Kidney (tissue), 14 donors: ENCODE results near the gene CDKN3. TPM values are rescaled to one million over a fixed set of nuclear protein-coding genes. Genes with fewer than 3 reads are reported as not detected.

ENCODE experiments used
- DNase-seq, 5 donors: peaks; one replicate each; pipeline ENCODE4 v3.0.0-alpha.2; 2013 to 2020
- FAIRE-seq: peaks from 2 replicates; lab custom pipeline; 2012; peaks lifted over from hg19 to GRCh38; lab: Jason Lieb, UNC
- H3K27ac ChIP-seq, 2 donors: one replicate each; pipeline ENCODE4 v1.7.0; 2013; ENCODE audit warnings: low read depth in 2 of 2, low read length in 2 of 2, inconsistent platforms in 1 of 2
- H3K27me3 ChIP-seq: one replicate; pipeline ENCODE4 v1.7.1; 2013; ENCODE audit warnings: low read length, inconsistent platforms; ENCODE audit not compliant: control insufficient read depth, insufficient read depth
- H3K36me3 ChIP-seq, 3 donors: one replicate each; pipeline versions ENCODE4 v1.7.0 to v1.7.1; 2013; ENCODE audit warnings: low read length in 3 of 3, control low read depth in 1 of 3, inconsistent platforms in 1 of 3; ENCODE audit not compliant: insufficient read depth in 3 of 3, control insufficient read depth in 2 of 3
- H3K4me1 ChIP-seq, 3 donors: one replicate each; pipeline versions ENCODE4 v1.7.0 to v1.7.1; 2013; ENCODE audit warnings: low read length in 3 of 3, inconsistent platforms in 1 of 3, low read depth in 1 of 3; ENCODE audit not compliant: control insufficient read depth in 2 of 3, insufficient read depth in 2 of 3
- H3K4me3 ChIP-seq, 3 donors: one replicate each; pipeline versions ENCODE4 v1.7.0 to v1.8.1; 2013; ENCODE audit warnings: low read length in 3 of 3, control low read depth in 1 of 3, inconsistent platforms in 1 of 3
- H3K9ac ChIP-seq, 3 donors: one replicate each; pipeline versions ENCODE4 v1.7.0 to v1.7.1; 2013; ENCODE audit warnings: low read length in 3 of 3, control low read depth in 1 of 3, inconsistent platforms in 1 of 3
- H3K9me3 ChIP-seq, 3 donors: one replicate each; pipeline versions ENCODE4 v1.7.0 to v1.7.1; 2013; ENCODE audit warnings: low read length in 3 of 3, control low read depth in 1 of 3, inconsistent platforms in 1 of 3; ENCODE audit not compliant: control insufficient read depth in 2 of 3, insufficient read depth in 1 of 3
- intact Hi-C: fragments of 100-400 bp; cut with DNase I; formaldehyde crosslinking; loops from one replicate; pipeline ENCODE4 v1.11.1; 2022
- polyA plus RNA-seq: library from polyadenylated mRNA; stranded (reverse); fragments of 350-450 nt; fragmentation: Illumina TruSeq; extraction: RNeasy Lipid Tissue Mini Kit (QIAGEN cat#74804); gene quantifications from one replicate; pipeline ENCODE4 v1.2.3, GENCODE V29; 2014; ENCODE audit warnings: low read depth, low replicate concordance; ENCODE audit not compliant: insufficient read depth
- total RNA-seq: library from RNA; stranded (reverse); fragmentation: NEBNext Ultra II Directional; extraction: Animal tissue kit (Norgen Biotek cat#: 25700); gene quantifications from one replicate; pipeline ENCODE4 v1.2.1, GENCODE V29; 2021
- TF ChIP-seq, protein P1 (sequence below): IDR thresholded peaks from 3 replicates; pipeline ENCODE4 v1.5.1; 2012; ENCODE audit warnings: mild to moderate bottlenecking, moderate library complexity, borderline replicate concordance; ENCODE audit not compliant: insufficient read depth; ENCODE audit errors: extremely low read depth
- donor health status: control.
- donor health status: control.
- donor health status: control.
- donor health status: control.
- donor health status: control.
- donor health status: DM: yes; HTN: yes; CAD: no.
- donor health status: Normal renal cell carcinoma (clear cell type).

The CDKN3 gene
- total and polyA plus RNA-seq, 2 donors from 2014 or later: 1.2 to 2.1 TPM

DNA sequence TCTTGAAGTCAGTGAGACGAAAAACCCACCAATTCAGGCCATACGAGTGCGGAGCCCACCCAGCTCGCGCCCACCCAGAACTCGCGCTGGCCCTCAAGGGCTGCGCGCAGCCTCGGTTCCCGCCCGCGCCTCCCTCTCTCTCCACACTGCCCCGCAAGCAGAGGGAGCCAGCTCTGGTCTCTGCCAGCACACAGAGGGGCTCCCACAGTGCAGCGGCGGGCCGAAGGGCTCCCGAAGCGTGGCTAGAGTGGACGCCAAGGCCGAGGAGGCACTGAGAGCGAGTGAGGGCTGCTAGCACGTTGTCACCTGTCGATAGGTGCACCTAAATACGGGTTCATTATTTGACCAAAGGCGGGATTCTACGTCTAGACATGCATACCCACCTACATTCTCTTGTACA lies 2.2 kb upstream of the CDKN3 start:
- no peak overlapping the region for H3K27ac ChIP-seq
- TF ChIP-seq, protein P1, sequence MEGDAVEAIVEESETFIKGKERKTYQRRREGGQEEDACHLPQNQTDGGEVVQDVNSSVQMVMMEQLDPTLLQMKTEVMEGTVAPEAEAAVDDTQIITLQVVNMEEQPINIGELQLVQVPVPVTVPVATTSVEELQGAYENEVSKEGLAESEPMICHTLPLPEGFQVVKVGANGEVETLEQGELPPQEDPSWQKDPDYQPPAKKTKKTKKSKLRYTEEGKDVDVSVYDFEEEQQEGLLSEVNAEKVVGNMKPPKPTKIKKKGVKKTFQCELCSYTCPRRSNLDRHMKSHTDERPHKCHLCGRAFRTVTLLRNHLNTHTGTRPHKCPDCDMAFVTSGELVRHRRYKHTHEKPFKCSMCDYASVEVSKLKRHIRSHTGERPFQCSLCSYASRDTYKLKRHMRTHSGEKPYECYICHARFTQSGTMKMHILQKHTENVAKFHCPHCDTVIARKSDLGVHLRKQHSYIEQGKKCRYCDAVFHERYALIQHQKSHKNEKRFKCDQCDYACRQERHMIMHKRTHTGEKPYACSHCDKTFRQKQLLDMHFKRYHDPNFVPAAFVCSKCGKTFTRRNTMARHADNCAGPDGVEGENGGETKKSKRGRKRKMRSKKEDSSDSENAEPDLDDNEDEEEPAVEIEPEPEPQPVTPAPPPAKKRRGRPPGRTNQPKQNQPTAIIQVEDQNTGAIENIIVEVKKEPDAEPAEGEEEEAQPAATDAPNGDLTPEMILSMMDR: no peak
- H3K4me3 ChIP-seq: no peak overlapping the region
- intact Hi-C loops: no loop called here
- peaks cover 0 to 4% (median 0%) of the 10 kb centered on the region in 3 donors for H3K4me1 ChIP-seq
- no peaks in the 10 kb centered on the region for H3K27me3 ChIP-seq
- H3K36me3 ChIP-seq: no peaks in the 10 kb centered on the region
- no peak for DNase-seq
- no peak overlapping the region for H3K9ac ChIP-seq
- H3K9me3 ChIP-seq: no peaks in the 10 kb centered on the region
- no peak for FAIRE-seq

DNA sequence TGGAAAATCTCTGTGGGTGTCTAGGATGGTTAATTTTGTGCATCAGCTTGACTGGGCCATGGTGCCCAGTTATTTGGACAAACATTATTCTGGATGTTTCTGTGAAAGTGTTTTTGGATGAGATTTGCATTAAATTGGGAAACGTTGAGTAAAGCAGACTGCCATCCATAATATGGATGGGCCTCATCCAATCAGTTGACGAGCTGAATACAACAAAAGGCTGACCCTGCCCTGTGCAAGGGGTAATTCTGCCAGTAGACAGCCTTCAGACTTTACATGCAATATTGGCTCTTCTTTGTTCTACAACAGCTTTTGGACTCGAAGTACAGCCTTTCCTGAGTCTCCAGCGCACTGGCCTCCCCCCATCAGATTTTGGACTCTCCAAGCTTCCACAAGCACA lies 1.5 kb upstream of the CDKN3 start:
- TF ChIP-seq, protein P1: no peak
- H3K4me3 ChIP-seq: no peak overlapping the region
- no peaks in the 10 kb centered on the region for H3K27me3 ChIP-seq
- FAIRE-seq (no peak), DNase-seq (no peak)
- intact Hi-C loops: no loop called here
- H3K9ac ChIP-seq: no peak overlapping the region
- no peaks in the 10 kb centered on the region for H3K36me3 ChIP-seq
- H3K4me1 ChIP-seq: peaks cover 0 to 4% (median 0%) of the 10 kb centered on the region in 3 donors
- H3K27ac ChIP-seq: no peak overlapping the region
- H3K9me3 ChIP-seq: no peaks in the 10 kb centered on the region

DNA sequence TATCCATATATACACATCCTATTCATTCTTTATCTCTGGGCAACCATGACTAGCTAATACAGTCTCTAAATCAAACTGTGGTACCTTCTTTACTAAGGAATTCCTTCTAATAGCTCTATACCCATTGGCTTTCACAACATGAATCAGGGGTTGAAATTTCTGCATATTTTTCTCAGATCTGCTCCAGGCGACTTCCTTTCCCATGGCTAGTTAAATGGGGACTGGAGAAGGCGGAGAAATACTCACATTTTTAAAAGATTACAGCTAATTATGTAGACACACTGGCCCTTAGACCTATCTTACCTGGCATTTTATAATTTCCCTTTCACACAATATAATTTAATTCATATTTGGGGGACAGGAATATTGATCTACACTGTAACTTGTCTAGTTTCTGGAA lies 1.1 kb upstream of the CDKN3 start:
- DNase-seq (no peak), FAIRE-seq (no peak)
- peaks cover 0 to 4% (median 0%) of the 10 kb centered on the region in 3 donors for H3K4me1 ChIP-seq
- no peaks in the 10 kb centered on the region for H3K9me3 ChIP-seq
- TF ChIP-seq, protein P1: no peak
- H3K9ac ChIP-seq: no peak overlapping the region
- H3K36me3 ChIP-seq: no peaks in the 10 kb centered on the region
- intact Hi-C loops: no loop called here
- no peak overlapping the region for H3K4me3 ChIP-seq
- H3K27ac ChIP-seq: no peak overlapping the region
- no peaks in the 10 kb centered on the region for H3K27me3 ChIP-seq

- Histone ChIP-seq H3K27ac (no peak overlapping the region), H3K36me3 (no peaks in the 10 kb centered on the region), H3K9ac (peak overlapping the region in 2 of 3 donors; percentile 26 to 73), H3K27me3 (no peaks in the 10 kb centered on the region), H3K9me3 (no peaks in the 10 kb centered on the region), H3K4me1 (peaks cover 0 to 4% (median 0%) of the 10 kb centered on the region in 3 donors), H3K4me3 (peak overlapping the region; percentile 66 to 83 (median 75))
- DNase-seq (no peak), FAIRE-seq (no peak)
- intact Hi-C loops: no loop called here
- TF ChIP-seq, protein P1: no peak
Observed at GRCh38 chr14:54396183-54396492, 669 bp upstream of the CDKN3 start.
